GM06990 (cell line): ENCODE measurements around the gene NEDD9.

Experiments used
- DNase-seq: peaks from one replicate; pipeline ENCODE4 v3.0.0-alpha.2; 2011; ENCODE audit not compliant: insufficient read length; ENCODE audit errors: extremely low read depth
- H3K27me3 ChIP-seq: replicated peaks from 2 replicates; pipeline ENCODE4 v1.6.0; 2011; ENCODE audit warnings: low read length; ENCODE audit not compliant: control insufficient read depth, insufficient read depth
- H3K36me3 ChIP-seq: 2 replicates; pipeline ENCODE4 v1.5.1; 2011; ENCODE audit warnings: low read length; ENCODE audit not compliant: control insufficient read depth, insufficient read depth
- H3K4me3 ChIP-seq: replicated peaks from 2 replicates; pipeline ENCODE4 v1.5.1; 2011; ENCODE audit warnings: low read depth, mild to moderate bottlenecking, control low read depth, low read length
- CTCF ChIP-seq: IDR thresholded peaks from 2 replicates; pipeline ENCODE4 v1.5.1; 2011; ENCODE audit warnings: low read length, control low read depth, mild to moderate bottlenecking, inconsistent platforms; ENCODE audit not compliant: insufficient read depth, poor library complexity, severe bottlenecking

Gene NEDD9

GRCh38 chr6:11231108-11231463 is 1.4 kb downstream of the NEDD9 start:
- Histone ChIP-seq H3K4me3 (peak overlapping the region; percentile 69), H3K27me3 (no peaks in the 10 kb centered on the region), H3K36me3 (no peaks in the 10 kb centered on the region)
- TF ChIP-seq CTCF, result no peak
- DNase-seq, result no peak

- DNase-seq, result no peak
- H3K4me3 ChIP-seq, result peak overlapping the region; percentile 69
- H3K36me3 ChIP-seq, result no peaks in the 10 kb centered on the region
- TF ChIP-seq CTCF, result no peak
- H3K27me3 ChIP-seq, result no peaks in the 10 kb centered on the region
Measured at GRCh38 chr6:11230158-11231107, 2.0 kb downstream of the NEDD9 start.

GRCh38 chr6:11229655-11230046 is 2.8 kb downstream of the NEDD9 start:
- Histone ChIP-seq H3K4me3 (no peak overlapping the region), H3K36me3 (no peaks in the 10 kb centered on the region), H3K27me3 (no peaks in the 10 kb centered on the region)
- TF ChIP-seq CTCF, result no peak
- DNase-seq, result no peak

- Histone ChIP-seq H3K4me3 (no peak overlapping the region), H3K27me3 (no peaks in the 10 kb centered on the region), H3K36me3 (no peaks in the 10 kb centered on the region)
- no peak for DNase-seq
- TF ChIP-seq CTCF, result no peak
Measured at GRCh38 chr6:11228935-11229654, 3.4 kb downstream of the NEDD9 start.

- Histone ChIP-seq H3K27me3 (no peaks in the 10 kb centered on the region), H3K4me3 (no peak overlapping the region), H3K36me3 (no peaks in the 10 kb centered on the region)
- DNase-seq, result no peak
- no peak for TF ChIP-seq CTCF
Measured at GRCh38 chr6:11227698-11228097, 4.8 kb downstream of the NEDD9 start.
